H9 (cell line): Measurements from ENCODE around the gene SEMA3A. TPM values are rescaled to one million over a fixed set of nuclear protein-coding genes. Genes with fewer than 3 reads are reported as not detected.

ENCODE experiments used
- DNase-seq: peaks from one replicate; pipeline ENCODE4 v3.0.0-alpha.2; 2017
- H2AFZ ChIP-seq: one replicate; pipeline ENCODE4 v1.6.1; 2013; ENCODE audit warnings: mild to moderate bottlenecking, low read length, control low read depth, moderate library complexity
- H2AK5ac ChIP-seq: 2 replicates; pipeline ENCODE4 v1.6.1; 2013; ENCODE audit warnings: low read length, control low read depth, mixed read lengths; ENCODE audit not compliant: insufficient read length
- H2BK120ac ChIP-seq: one replicate; pipeline ENCODE4 v1.6.1; 2013; ENCODE audit warnings: low read depth, mild to moderate bottlenecking, low read length, control low read depth, inconsistent platforms; ENCODE audit not compliant: poor library complexity, severe bottlenecking
- H2BK12ac ChIP-seq: 2 replicates; pipeline ENCODE4 v1.6.1; 2013; ENCODE audit warnings: low read length, control low read depth, mixed read lengths, low read depth; ENCODE audit not compliant: insufficient read length
- H2BK15ac ChIP-seq: 2 replicates; pipeline ENCODE4 v1.6.1; 2013; ENCODE audit warnings: low read depth, low read length, control low read depth
- H2BK20ac ChIP-seq: one replicate; pipeline ENCODE4 v1.6.1; 2013; ENCODE audit warnings: low read depth, mild to moderate bottlenecking, low read length, control low read depth, inconsistent platforms; ENCODE audit not compliant: poor library complexity, severe bottlenecking
- H2BK5ac ChIP-seq: 2 replicates; pipeline ENCODE4 v1.6.1; 2013; ENCODE audit warnings: low read length, control low read depth, mixed read lengths; ENCODE audit not compliant: insufficient read length
- H3K14ac ChIP-seq: 2 replicates; pipeline ENCODE4 v1.6.1; 2013; ENCODE audit warnings: low read length, control low read depth; ENCODE audit not compliant: insufficient read depth
- H3K18ac ChIP-seq: 2 replicates; pipeline ENCODE4 v1.6.1; 2013; ENCODE audit warnings: low read depth, mild to moderate bottlenecking, mixed read lengths, low read length, control low read depth; ENCODE audit not compliant: insufficient read length
- H3K23ac ChIP-seq: 2 replicates; pipeline ENCODE4 v1.6.1; 2013; ENCODE audit warnings: low read length, control low read depth, mixed read lengths, low read depth; ENCODE audit not compliant: insufficient read length
- H3K23me2 ChIP-seq: 2 replicates; pipeline ENCODE4 v1.6.1; 2013; ENCODE audit warnings: low read depth, mild to moderate bottlenecking, mixed read lengths, low read length, control low read depth; ENCODE audit not compliant: insufficient read length, poor library complexity, severe bottlenecking
- H3K27ac ChIP-seq: 2 replicates; pipeline ENCODE4 v1.5.1; 2013; ENCODE audit warnings: low read length, control low read depth, mixed read lengths, low read depth; ENCODE audit not compliant: insufficient read length
- H3K27me3 ChIP-seq: 2 replicates; pipeline ENCODE4 v1.6.1; 2013; ENCODE audit warnings: low read length, control low read depth, inconsistent platforms; ENCODE audit not compliant: insufficient read depth
- H3K4ac ChIP-seq: 2 replicates; pipeline ENCODE4 v1.6.1; 2013; ENCODE audit warnings: low read depth, mild to moderate bottlenecking, control low read depth, inconsistent platforms, low read length, moderate library complexity
- H3K4me1 ChIP-seq: 2 replicates; pipeline ENCODE4 v1.6.1; 2013; ENCODE audit warnings: low read length, control low read depth, inconsistent platforms; ENCODE audit not compliant: insufficient read depth
- H3K4me2 ChIP-seq: 2 replicates; pipeline ENCODE4 v1.6.1; 2013; ENCODE audit warnings: low read length, control low read depth, mixed read lengths; ENCODE audit not compliant: insufficient read length, insufficient read depth
- H3K56ac ChIP-seq: 2 replicates; pipeline ENCODE4 v1.6.1; 2013; ENCODE audit warnings: low read depth, mild to moderate bottlenecking, mixed read lengths, low read length, control low read depth; ENCODE audit not compliant: insufficient read length
- H3K79me1 ChIP-seq: 2 replicates; pipeline ENCODE4 v1.6.1; 2013; ENCODE audit warnings: low read depth, mild to moderate bottlenecking, moderate library complexity, low read length, control low read depth, inconsistent platforms; ENCODE audit not compliant: insufficient read depth, poor library complexity, severe bottlenecking
- H3K79me2 ChIP-seq: 2 replicates; pipeline ENCODE4 v1.6.1; 2013; ENCODE audit warnings: low read length, control low read depth, inconsistent platforms; ENCODE audit not compliant: insufficient read depth
- H3K9ac ChIP-seq: 2 replicates; pipeline ENCODE4 v1.6.1; 2013; ENCODE audit warnings: low read length, control low read depth, mixed read lengths; ENCODE audit not compliant: insufficient read length; ENCODE audit errors: extremely low read depth
- H3K9me3 ChIP-seq: one replicate; pipeline ENCODE4 v1.6.1; 2013; ENCODE audit warnings: low read depth, low read length, inconsistent platforms; ENCODE audit not compliant: control insufficient read depth
- H3T11ph ChIP-seq: one replicate; pipeline ENCODE4 v1.6.1; 2013; ENCODE audit warnings: mild to moderate bottlenecking, low read length, control low read depth, inconsistent platforms
- H4K20me1 ChIP-seq: one replicate; pipeline ENCODE4 v1.6.1; 2013; ENCODE audit not compliant: control insufficient read depth, insufficient read length, insufficient read depth
- H4K5ac ChIP-seq: 2 replicates; pipeline ENCODE4 v1.6.1; 2013; ENCODE audit warnings: low read depth, mild to moderate bottlenecking, mixed read lengths, low read length, control low read depth; ENCODE audit not compliant: insufficient read length
- H4K8ac ChIP-seq: replicated peaks from 2 replicates; pipeline ENCODE4 v1.6.1; 2013; ENCODE audit warnings: low read length, control low read depth, mixed read lengths, low read depth; ENCODE audit not compliant: insufficient read length
- H4K91ac ChIP-seq: 2 replicates; pipeline ENCODE4 v1.6.1; 2013; ENCODE audit warnings: low read depth, mild to moderate bottlenecking, moderate library complexity, mixed read lengths, low read length, control low read depth; ENCODE audit not compliant: insufficient read length
- H3K27ac Mint-ChIP-seq, 3 experiments: 2 replicates in 2 of 3; 3 replicates in 1 of 3; pipeline ENCODE4 v1.8.0; 2020 to 2021; ENCODE audit warnings: mixed read lengths in 3 of 3, mild to moderate bottlenecking in 1 of 3, moderate library complexity in 1 of 3
- H3K27me3 Mint-ChIP-seq: 2 replicates; pipeline ENCODE4 v1.8.0; 2021; ENCODE audit warnings: low read depth, mild to moderate bottlenecking, moderate library complexity, mixed read lengths
- H3K36me3 Mint-ChIP-seq, 3 experiments: 2 replicates in 2 of 3; 3 replicates in 1 of 3; pipeline ENCODE4 v1.8.0; 2020 to 2021; ENCODE audit warnings: low read depth in 3 of 3, mixed read lengths in 3 of 3; ENCODE audit not compliant: insufficient read depth in 1 of 3
- H3K4me1 Mint-ChIP-seq, 2 experiments: 2 replicates each; pipeline ENCODE4 v1.8.0; 2020; ENCODE audit warnings: mixed read lengths in 2 of 2
- H3K4me3 Mint-ChIP-seq, 2 experiments: 2 replicates in 1 of 2; 3 replicates in 1 of 2; pipeline ENCODE4 v1.8.0; 2020 to 2021; ENCODE audit warnings: mild to moderate bottlenecking in 2 of 2, mixed read lengths in 2 of 2, moderate library complexity in 1 of 2
- H3K9me3 Mint-ChIP-seq, 2 experiments: 2 replicates in 1 of 2; 3 replicates in 1 of 2; pipeline ENCODE4 v1.8.0; 2020; ENCODE audit warnings: mild to moderate bottlenecking in 2 of 2, mixed read lengths in 2 of 2, moderate library complexity in 1 of 2
- WGBS: extraction: QIAGEN DNeasy Blood & Tissue Kit; methylation state at CpG from one replicate; pipeline ENCODE4 v1.1.7; 2013; ENCODE audit warnings: missing lambda C conversion rate, low lambda C conversion rate, mixed read lengths; ENCODE audit not compliant: insufficient read length; ENCODE audit errors: extremely low coverage; 5-methylcytosine and 5-hydroxymethylcytosine counted together
- total RNA-seq: library from RNA; stranded (reverse); gene quantifications from 2 replicates; pipeline ENCODE4 v1.2.1, GENCODE V29; 2021
- TF ChIP-seq, protein P1 (sequence below): fragments of 200-600 bp; sonication (generic); conservative IDR thresholded peaks from 3 replicates; pipeline ENCODE4 v1.8.0; 2021; ENCODE audit warnings: antibody characterized with exemption, mild to moderate bottlenecking

The SEMA3A gene
- total RNA-seq, 1 experiment from 2014 or later: 60.0 TPM

DNA sequence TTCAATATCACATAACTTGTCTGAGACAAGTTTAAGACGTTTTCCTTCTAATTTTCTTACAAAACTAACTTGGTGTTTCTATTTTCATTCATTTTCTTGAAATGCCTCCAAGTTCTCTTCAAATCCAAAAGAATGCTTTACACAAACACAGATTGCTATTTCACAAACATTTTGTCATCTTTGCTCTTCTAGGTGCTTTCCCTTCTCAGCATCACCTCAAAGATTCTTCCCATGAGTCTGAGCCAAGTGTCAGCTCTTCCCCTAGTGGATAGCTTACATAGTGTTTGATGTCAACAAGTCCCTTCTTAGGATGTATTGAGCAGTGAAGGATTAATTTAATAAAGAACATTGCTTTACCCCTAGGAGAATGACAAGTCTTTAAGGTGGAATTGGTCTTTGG, 38.1 kb upstream of the SEMA3A start:
- Histone ChIP-seq H3K23ac (no peak overlapping the region), H3K9ac (no peak overlapping the region), H3K4me1 (no peaks in the 10 kb centered on the region; the same call in 1 of the 2 replicates), H2BK5ac (no peak overlapping the region), H3K56ac (no peak overlapping the region), H2AFZ (no peak overlapping the region), H3K4me2 (no peak overlapping the region), H3K18ac (no peak overlapping the region), H2AK5ac (no peak overlapping the region), H4K91ac (no peak overlapping the region), H2BK12ac (no peak overlapping the region), H3K27ac (no peak overlapping the region), H2BK15ac (no peak overlapping the region), H2BK120ac (no peak overlapping the region), H3K79me2 (no peaks in the 10 kb centered on the region), H2BK20ac (no peak overlapping the region), H4K5ac (no peak overlapping the region), H3K23me2 (no peaks in the 10 kb centered on the region), H3K27me3 (no peaks in the 10 kb centered on the region), H4K20me1 (no peaks in the 10 kb centered on the region), H3K4ac (no peak overlapping the region), H3K79me1 (no peaks in the 10 kb centered on the region), H3T11ph (no peak overlapping the region), H3K14ac (no peak overlapping the region), H4K8ac (no peak overlapping the region), H3K9me3 (no peaks in the 10 kb centered on the region)
- Mint-ChIP-seq H3K9me3 (no peaks in the 10 kb centered on the region), H3K27me3 (no peaks in the 10 kb centered on the region), H3K4me3 (no peak overlapping the region), H3K4me1 (peaks cover 40 to 41% of the 10 kb centered on the region in 2 experiments), H3K36me3 (no peaks in the 10 kb centered on the region), H3K27ac (peak overlapping the region in 2 of 3 experiments; percentile 4 to 18; a peak in 2 of 7 replicates)
- no peak for DNase-seq
- TF ChIP-seq, protein P1, sequence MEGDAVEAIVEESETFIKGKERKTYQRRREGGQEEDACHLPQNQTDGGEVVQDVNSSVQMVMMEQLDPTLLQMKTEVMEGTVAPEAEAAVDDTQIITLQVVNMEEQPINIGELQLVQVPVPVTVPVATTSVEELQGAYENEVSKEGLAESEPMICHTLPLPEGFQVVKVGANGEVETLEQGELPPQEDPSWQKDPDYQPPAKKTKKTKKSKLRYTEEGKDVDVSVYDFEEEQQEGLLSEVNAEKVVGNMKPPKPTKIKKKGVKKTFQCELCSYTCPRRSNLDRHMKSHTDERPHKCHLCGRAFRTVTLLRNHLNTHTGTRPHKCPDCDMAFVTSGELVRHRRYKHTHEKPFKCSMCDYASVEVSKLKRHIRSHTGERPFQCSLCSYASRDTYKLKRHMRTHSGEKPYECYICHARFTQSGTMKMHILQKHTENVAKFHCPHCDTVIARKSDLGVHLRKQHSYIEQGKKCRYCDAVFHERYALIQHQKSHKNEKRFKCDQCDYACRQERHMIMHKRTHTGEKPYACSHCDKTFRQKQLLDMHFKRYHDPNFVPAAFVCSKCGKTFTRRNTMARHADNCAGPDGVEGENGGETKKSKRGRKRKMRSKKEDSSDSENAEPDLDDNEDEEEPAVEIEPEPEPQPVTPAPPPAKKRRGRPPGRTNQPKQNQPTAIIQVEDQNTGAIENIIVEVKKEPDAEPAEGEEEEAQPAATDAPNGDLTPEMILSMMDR: peak; percentile 49
- WGBS: no CpG with 5 or more reads among the region's 1 CpG
